Activated CD4-positive, alpha-beta T cell treated with anti-CD3 and anti-CD28 coated beads, Interleukin-2, Interleukin-6, amounts not matched to agents 100 ng/mL and 50 ng/mL, durations not matched to agents 16 hours and 8 hours (primary cell): ENCODE results near the gene SEC22A.

Experiments
- DNase-seq: peaks from one replicate; pipeline ENCODE4 v3.0.0-alpha.2; 2020

SEC22A gene

GRCh38 chr3:123271466-123272159, 69.9 kb downstream of the SEC22A start:
- no peak for DNase-seq

GRCh38 chr3:123272547-123272946, 70.8 kb downstream of the SEC22A start:
- DNase-seq = no peak

DNA sequence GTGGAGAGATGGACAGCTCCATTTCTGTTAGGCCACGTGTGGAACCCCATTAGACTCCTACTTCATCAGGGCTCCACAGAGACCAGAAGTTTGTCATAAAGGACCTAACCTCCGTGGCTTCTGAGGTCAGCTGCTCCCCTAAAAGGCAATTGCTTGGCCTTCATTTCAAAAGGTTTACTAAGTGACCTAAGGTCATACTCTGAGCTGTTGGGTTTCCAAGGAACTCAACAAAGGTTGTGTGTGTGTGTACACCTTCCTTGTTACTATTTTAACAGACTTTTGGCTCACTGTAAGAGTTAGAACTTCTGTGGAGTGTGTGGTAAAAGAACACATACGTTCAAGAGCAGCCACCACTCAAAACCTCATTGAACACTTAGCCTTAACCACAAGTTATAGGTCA, 73.9 kb downstream of the SEC22A start:
- no peak for DNase-seq

GRCh38 chr3:123276346-123277006, 74.7 kb downstream of the SEC22A start:
- DNase-seq = no peak

- DNase-seq = no peak
Measured at GRCh38 chr3:123277106-123277505, 75.4 kb downstream of the SEC22A start.

DNA sequence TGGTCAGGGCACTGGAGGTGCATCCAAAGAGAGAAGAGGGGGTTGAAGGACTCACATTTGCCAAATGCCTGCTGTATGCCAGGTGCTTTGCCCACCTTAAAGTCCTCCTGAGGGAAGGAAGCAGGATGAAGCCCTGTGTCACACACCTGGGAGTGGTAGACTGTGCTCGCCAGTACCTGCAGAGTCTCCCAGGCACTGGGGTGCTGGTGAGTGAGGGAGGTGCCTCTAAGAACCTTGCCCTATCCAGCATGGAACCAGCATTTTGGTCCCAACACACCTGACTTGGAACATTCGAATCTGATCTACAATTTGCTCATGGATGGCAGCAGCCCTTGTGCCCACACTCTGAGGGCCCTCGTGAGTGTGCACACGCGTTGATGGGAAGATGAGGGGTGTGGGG, 76.7 kb downstream of the SEC22A start:
- DNase-seq = no peak

DNA sequence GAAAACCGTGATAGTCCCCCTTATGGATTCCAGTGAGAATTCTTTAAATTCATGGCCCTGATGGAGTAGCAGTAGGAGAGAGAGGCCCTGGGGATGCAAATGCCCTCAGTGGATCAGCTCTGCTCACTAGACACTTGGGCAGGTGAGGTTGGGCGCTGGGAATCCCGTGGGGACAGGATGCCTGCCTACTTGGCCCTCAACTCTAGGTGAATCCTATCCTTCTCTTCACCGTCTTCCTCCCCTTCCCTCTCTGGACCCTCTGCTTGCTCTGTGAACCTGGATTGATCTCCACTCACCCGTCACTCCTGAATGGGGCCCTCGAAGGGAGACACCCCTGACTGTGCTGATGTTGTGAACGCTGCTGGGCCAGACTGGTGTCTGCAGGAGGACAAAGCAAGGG, 77.4 kb downstream of the SEC22A start:
- no peak for DNase-seq

DNA sequence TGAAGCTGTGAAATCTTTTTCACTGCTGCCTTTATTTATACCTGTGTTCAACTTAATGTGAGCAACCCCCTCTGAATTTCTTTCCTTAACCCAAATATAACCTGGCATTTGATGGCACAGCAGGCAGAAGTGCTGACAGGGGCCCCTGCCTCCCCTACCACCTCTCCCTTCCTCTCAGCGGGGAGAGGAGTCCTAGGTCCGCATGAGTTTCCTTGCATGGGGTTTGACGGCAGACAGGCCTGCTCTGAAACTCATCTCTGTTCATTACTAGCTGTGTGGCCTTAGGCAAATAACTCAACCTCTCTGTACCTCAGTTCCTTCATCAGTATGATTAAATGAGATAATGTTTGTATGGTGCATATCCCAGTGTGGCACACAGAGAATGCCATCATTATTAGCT, 79.7 kb downstream of the SEC22A start:
- DNase-seq = no peak

- DNase-seq = no peak
Measured at GRCh38 chr3:123281929-123282328, 80.2 kb downstream of the SEC22A start.

- no peak for DNase-seq
Measured at GRCh38 chr3:123282461-123282860, 80.7 kb downstream of the SEC22A start.

DNA sequence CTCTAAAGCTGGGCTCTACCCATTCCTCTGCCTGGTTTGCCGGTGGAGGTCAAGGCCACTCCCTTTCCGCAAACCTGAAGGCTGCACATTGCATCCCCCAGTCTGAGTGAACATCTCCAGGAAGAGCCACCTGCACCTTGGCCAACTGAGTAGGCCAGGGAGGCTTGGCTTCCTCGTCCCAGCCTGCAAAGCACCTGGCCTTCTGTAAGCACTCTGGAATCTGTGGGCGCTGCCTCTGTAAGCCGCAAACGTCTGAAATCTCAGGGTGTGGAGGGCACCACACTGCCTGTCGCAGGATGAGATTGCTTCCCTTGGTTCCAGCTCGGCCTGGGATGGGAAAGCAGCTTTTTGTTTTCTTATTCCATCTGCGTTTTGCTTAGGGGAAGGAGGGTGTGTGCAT, 81.3 kb downstream of the SEC22A start:
- no peak for DNase-seq

DNA sequence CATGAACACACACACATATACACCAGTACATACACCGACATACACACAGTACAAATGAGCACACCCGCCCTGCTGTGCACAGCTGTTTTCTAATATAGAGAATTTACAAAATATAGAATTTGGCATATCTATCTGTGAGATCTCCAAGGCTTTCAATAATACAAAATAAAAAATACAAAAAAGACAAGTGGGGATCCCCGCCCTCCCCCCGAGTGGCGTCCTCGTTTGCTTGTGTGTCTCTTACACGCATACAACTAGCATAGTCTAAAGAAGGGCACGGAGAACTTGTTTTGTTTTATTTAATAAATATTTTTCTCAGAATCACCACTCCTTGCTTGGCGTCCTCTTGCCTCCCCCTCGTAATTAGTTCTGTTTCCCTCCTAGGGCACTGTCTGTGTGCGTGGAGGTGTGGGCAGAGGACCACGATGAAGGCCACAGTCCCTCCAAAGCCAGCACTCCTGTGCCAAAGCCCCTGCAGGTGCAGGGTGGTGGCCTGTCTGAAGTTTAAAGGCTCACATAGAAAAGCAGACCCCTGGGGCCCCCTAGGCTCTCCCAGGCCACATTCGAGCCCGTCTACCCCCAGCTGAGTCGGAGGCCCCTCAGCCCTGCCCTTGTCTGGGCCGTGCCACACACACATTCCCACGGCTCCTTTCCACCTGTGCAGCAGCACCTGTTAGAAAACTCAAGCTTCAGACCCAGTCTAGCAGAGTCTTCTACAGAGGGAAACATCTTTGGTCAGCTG, 82.1 kb downstream of the SEC22A start:
- no peak for DNase-seq

DNA sequence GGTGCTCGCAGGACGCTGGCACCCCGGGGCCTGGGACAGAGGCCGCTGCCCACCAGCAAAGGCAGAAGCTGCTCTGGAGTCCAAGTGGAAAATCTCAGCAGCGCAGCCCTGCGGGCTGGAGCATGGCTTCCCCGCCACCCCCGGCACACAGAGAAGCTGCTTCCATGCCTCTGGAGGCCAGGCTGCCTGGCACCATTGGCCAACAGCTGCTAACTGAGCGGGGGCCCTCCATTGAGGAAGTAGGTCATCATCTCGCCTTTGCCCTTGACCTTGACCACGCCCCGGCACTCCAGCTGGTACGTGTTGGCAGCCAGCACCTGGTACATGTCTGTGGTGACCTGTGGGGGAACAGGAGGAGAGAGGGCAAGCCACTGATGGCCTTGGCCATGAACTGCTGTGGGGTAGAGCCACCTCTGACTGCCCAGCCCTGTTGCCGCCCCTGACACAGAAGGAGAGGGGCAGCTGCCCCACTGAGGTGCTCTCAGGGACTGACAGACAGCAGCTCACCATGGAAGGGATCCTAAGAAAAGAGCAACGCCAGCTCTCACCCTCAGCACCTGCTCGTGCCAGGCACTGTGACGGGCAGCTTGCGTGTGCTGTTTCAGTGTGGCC, 82.8 kb downstream of the SEC22A start:
- no peak for DNase-seq

GRCh38 chr3:123285066-123285465, 83.3 kb downstream of the SEC22A start:
- DNase-seq = no peak

GRCh38 chr3:123285479-123285878, 83.7 kb downstream of the SEC22A start:
- DNase-seq = no peak

DNA sequence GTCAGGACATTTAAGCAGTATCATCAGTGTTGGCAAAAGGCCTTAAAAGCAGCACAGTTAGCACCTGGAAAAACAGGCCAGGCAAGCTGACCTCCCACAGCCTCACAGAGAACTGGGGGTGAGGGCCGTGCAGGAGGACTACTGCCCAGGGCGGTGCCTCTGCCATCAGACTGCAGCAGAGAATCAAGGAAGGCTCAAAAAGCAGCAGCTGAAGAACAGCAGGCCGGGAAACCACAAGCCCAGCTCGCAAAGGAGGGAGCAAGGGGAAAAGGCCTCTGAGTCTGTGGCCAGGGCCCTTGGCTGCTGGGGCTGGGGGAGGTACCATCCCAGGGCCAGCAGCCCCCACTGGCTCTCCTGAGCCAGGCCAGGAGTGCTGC, 84.2 kb downstream of the SEC22A start:
- no peak for DNase-seq

GRCh38 chr3:123286308-123287023, 84.7 kb downstream of the SEC22A start:
- DNase-seq = peak; percentile 62

DNA sequence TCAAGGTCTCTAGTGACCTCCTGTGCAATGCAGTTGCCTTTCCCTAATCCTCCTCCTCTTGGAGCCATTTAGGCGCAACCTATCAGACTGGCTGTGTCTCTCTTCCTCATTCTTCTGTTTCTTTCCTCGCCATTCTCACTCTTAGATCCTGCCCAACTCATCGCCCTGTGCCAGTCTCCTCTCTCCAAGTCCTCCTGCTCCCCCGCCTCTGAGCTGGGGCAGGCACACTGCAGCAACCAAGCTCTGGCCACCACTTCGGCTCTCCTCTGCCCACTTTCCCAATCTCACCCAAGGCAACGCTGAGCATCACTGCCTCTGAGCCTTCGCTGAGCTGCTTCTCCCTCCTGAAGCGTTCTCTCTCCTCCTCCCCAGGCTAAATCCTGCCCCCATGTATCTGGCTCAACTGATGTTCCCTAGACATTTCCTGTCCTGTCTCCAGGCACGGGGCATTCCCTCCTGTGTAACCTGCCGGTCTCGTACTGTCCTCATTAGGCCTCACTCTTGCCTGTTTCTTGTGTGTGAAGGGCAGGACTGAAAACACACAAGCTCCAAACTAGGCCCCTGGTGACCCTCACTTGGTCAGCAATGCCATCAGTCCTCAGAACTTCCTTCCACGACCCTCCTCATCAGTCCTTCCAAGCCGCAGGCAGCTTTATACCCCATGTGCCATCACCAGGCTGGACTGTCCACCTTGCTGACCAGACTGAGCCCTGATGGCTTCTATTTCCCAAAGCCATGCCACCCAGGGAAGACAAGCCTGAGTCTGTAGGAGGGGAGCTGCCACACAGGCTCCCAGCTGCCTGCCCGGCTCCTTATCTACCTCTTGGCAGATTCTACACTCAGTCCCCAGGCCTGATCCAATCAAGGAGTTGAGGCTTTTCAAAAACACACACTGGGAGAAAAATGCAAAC, 85.6 kb downstream of the SEC22A start:
- DNase-seq = no peak

- no peak for DNase-seq
Measured at GRCh38 chr3:123287962-123288302, 86.2 kb downstream of the SEC22A start.

DNA sequence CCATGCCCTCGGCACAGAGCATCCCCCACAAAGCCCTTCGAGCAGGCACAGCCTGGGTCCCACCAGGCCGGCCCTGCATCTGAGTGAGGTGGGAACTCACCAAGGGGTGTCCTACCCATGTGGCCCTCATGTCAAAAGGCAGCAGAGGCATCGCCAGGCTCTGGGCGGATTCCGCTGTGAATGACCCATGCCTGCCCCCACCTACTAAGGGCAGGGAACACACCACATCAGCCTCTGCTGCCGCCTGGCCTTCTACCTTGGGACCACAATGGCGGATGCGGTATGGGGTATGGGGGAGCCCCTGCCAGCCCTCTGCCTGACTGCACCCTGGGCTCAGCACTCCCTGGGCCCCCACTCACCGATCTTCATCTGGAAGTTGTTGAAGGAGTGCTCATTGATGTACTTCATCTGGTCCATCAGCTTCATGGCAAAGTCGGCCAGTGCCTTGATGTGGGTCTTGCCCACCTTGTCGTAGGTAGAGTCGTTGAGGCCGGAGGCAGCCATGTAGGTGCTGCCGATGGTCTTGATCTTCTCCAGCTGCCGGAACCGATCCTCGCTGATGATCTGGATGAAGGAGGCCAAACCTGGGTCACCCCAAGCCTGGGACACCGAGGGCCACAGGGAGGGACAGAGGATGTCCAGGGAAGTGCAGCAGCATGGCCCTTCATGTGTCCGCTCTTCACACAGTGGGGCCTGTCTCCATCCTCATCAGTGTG, 87.8 kb downstream of the SEC22A start:
- DNase-seq = no peak
